ENCODE data around the gene ANKRD27.

GRCh38 chr19:32567486-32567885, 107.5 kb downstream of the ANKRD27 start:
- TF ChIP-seq POLR2A (IDR thresholded peaks at IDR 0.05) (no peak), CTCF (IDR thresholded peaks at IDR 0.05) (no peak)

Measured in esophagus squamous epithelium (tissue), 4 donors.